ENCODE data around the gene FAM187B.

The FAM187B gene

GRCh38 chr19:35262101-35262761 is 33.7 kb upstream of the FAM187B start:
- TF ChIP-seq ZBTB1 (tag by site-specific recombination; IDR thresholded peaks at IDR 0.05) (no peak), ZBTB8A (tag by site-specific recombination; IDR thresholded peaks at IDR 0.05) (peak; percentile 49), ZNF600 (tag by site-specific recombination; IDR thresholded peaks at IDR 0.05) (peak; percentile 98), ZFHX2 (tag by site-specific recombination; conservative IDR thresholded peaks at IDR 0.05) (no peak), ZNF341 (tag by site-specific recombination; IDR thresholded peaks at IDR 0.05; ENCODE audit: low read depth) (peak; percentile 85), ZNF214 (tag by site-specific recombination; IDR thresholded peaks at IDR 0.05; ENCODE audit: borderline replicate concordance) (no peak), ZNF513 (tag by site-specific recombination; IDR thresholded peaks at IDR 0.05) (peak; percentile 71), ZIC2 (tag by site-specific recombination; IDR thresholded peaks at IDR 0.05) (peak; percentile 87), HOXA7 (CRISPR knock-in tag; IDR thresholded peaks at IDR 0.05; ENCODE audit: borderline replicate concordance) (0 out of 2 replicates have a peak, but pooled peaks have one; percentile 13), ZNF146 (tag by site-specific recombination; IDR thresholded peaks at IDR 0.05) (no peak), BCL11B (tag by site-specific recombination; IDR thresholded peaks at IDR 0.05; ENCODE audit: low read depth) (no peak), ZXDB (tag by site-specific recombination; IDR thresholded peaks at IDR 0.05) (no peak), ZNF366 (tag by site-specific recombination; conservative IDR thresholded peaks at IDR 0.05) (no peak), PRDM1 (tag by site-specific recombination; IDR thresholded peaks at IDR 0.05) (no peak), ZNF518A (tag by site-specific recombination; conservative IDR thresholded peaks at IDR 0.05; ENCODE audit: low read depth) (no peak), ZNF221 (tag by site-specific recombination; IDR thresholded peaks at IDR 0.05; ENCODE audit: borderline replicate concordance) (no peak), ZNF777 (tag by site-specific recombination; IDR thresholded peaks at IDR 0.05; ENCODE audit: borderline replicate concordance) (no peak), HIC1 (tag by site-specific recombination; IDR thresholded peaks at IDR 0.05) (peak; percentile 60)
- Histone ChIP-seq H3K9me3 (ENCODE audit: control insufficient read depth, insufficient read depth, low read depth, low read length) (no peaks in the 10 kb centered on the region), H3K27ac (ENCODE audit: extremely low read depth, low read depth, low read length) (peak overlapping the region; percentile 55), H3K4me1 (ENCODE audit: control insufficient read depth, insufficient read depth, low read length) (peaks cover 17% of the 10 kb centered on the region), H3K36me3 (ENCODE audit: control insufficient read depth in 2 of 2, insufficient read depth in 1 of 2, low read length in 2 of 2) (peaks cover 57 to 67% of the 10 kb centered on the region in 2 experiments), H3K4me3 (ENCODE audit: low read depth, low read length) (no peak overlapping the region)
- POLR2A ChIA-PET = interaction anchor here (0.7 to 5.2 kb wide), 8 partner anchors 7 to 512 kb away, joined by 3 to 35 read pairs (median 5); partner anchors contain the start of gene FXYD7
- CTCF ChIA-PET = interaction anchor here (0.6 to 3.4 kb wide), 3 partner anchors 148 to 1722 kb away, joined by 3 to 8 read pairs (median 5); no protein-coding TSS in a partner anchor
